Activated CD8-positive, alpha-beta T cell treated with anti-CD3 and anti-CD28 coated beads for 36 hours (primary cell): ENCODE results near the gene ANTXR1. TPM values are rescaled to one million over a fixed set of nuclear protein-coding genes. Genes with fewer than 3 reads are reported as not detected.

Experiments used
- ATAC-seq: fragments of 200-7000 bp; cut with Tn5 transposase; one replicate; pipeline ENCODE4 v1.10.0; 2021; ENCODE audit warnings: mild to moderate bottlenecking, moderate library complexity
- CTCF ChIA-PET: fragments of 350-600 bp; sonication (Branson Sonifier 250); formaldehyde crosslinking; loops from one replicate; lab custom pipeline; 2021; ENCODE audit warnings: antibody characterized with exemption; lab: Charles Lee
- POLR2A ChIA-PET: fragments of 350-600 bp; sonication (Branson Sonifier 250); formaldehyde crosslinking; loops from one replicate; lab custom pipeline; 2021; ENCODE audit warnings: antibody characterized with exemption; lab: Charles Lee
- DNase-seq: peaks from one replicate; pipeline ENCODE4 v3.0.0-alpha.2; 2020
- H3K27ac Mint-ChIP-seq: one replicate; pipeline ENCODE4 v1.8.0; 2021; ENCODE audit warnings: mild to moderate bottlenecking, mixed read lengths
- H3K27me3 Mint-ChIP-seq: one replicate; pipeline ENCODE4 v1.8.0; 2021; ENCODE audit warnings: mixed read lengths
- H3K36me3 Mint-ChIP-seq: one replicate; pipeline ENCODE4 v1.8.0; 2021; ENCODE audit warnings: low read depth, mixed read lengths
- H3K4me1 Mint-ChIP-seq: one replicate; pipeline ENCODE4 v1.8.0; 2021; ENCODE audit warnings: low read depth, mixed read lengths
- H3K4me3 Mint-ChIP-seq: one replicate; pipeline ENCODE4 v1.8.0; 2021; ENCODE audit warnings: mild to moderate bottlenecking, moderate library complexity, mixed read lengths
- H3K9me3 Mint-ChIP-seq: one replicate; pipeline ENCODE4 v1.8.0; 2021; ENCODE audit warnings: mixed read lengths
- CTCF ChIP-seq: fragments of 200-600 bp; IDR thresholded peaks from one replicate; pipeline ENCODE4 v1.8.0; 2022; ENCODE audit warnings: antibody characterized with exemption, mild to moderate bottlenecking
- intact Hi-C: fragments of 100-400 bp; cut with micrococcal nuclease; formaldehyde crosslinking; loops from one replicate; pipeline ENCODE4 v1.10.0; 2022
- total RNA-seq, 2 experiments: library from RNA; stranded (reverse); gene quantifications; one replicate each; pipeline ENCODE4 v1.2.3, GENCODE V29; 2021

Gene ANTXR1
- total RNA-seq, 2 experiments from 2014 or later, result 0.05 to 0.09 TPM

- H3K4me3 Mint-ChIP-seq, result no peak overlapping the region
- ATAC-seq, result no peak
- TF ChIP-seq CTCF, result no peak
- H3K4me1 Mint-ChIP-seq, result no peaks in the 10 kb centered on the region
- DNase-seq, result no peak
- H3K9me3 Mint-ChIP-seq, result no peaks in the 10 kb centered on the region
- ChIA-PET POLR2A (no interaction called here), CTCF (no interaction called here)
- no peaks in the 10 kb centered on the region for H3K36me3 Mint-ChIP-seq
- no peak overlapping the region for H3K27ac Mint-ChIP-seq
- H3K27me3 Mint-ChIP-seq, result peaks cover 4% of the 10 kb centered on the region
- intact Hi-C loops, result no loop called here
Measured at GRCh38 chr2:69114534-69114933, 101.6 kb downstream of the ANTXR1 start.

GRCh38 chr2:69116438-69116837, 103.5 kb downstream of the ANTXR1 start:
- ATAC-seq (no peak), DNase-seq (no peak)
- ChIA-PET CTCF (no interaction called here), POLR2A (no interaction called here)
- TF ChIP-seq CTCF, result no peak
- H3K36me3 Mint-ChIP-seq, result no peaks in the 10 kb centered on the region
- H3K27ac Mint-ChIP-seq, result no peak overlapping the region
- intact Hi-C loops, result no loop called here
- H3K4me1 Mint-ChIP-seq, result no peaks in the 10 kb centered on the region
- H3K4me3 Mint-ChIP-seq, result no peak overlapping the region
- H3K9me3 Mint-ChIP-seq, result no peaks in the 10 kb centered on the region
- no peaks in the 10 kb centered on the region for H3K27me3 Mint-ChIP-seq

DNA sequence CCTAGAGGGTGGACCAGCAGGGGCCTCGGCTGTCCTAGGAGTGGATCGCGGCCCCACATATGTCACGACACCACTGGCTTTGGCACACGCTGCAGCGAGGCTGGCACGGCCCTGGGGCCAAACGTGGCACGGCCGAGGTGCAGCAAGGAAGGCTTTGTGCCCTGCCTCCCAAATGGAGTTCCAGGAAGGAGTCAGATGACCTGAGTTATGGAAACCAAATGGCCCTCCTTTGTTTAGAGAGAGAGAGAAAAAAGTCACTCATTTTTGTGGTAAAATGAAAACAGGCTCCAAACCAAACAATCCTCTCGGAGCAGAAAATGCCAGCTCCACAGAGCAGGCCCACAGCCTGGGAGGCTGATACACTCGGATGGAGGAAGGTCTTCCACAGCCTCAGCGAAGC, 105.6 kb downstream of the ANTXR1 start:
- ATAC-seq (no peak), DNase-seq (no peak)
- Mint-ChIP-seq H3K36me3 (no peaks in the 10 kb centered on the region), H3K4me3 (no peak overlapping the region), H3K4me1 (no peaks in the 10 kb centered on the region), H3K27me3 (no peaks in the 10 kb centered on the region), H3K27ac (no peak overlapping the region), H3K9me3 (no peaks in the 10 kb centered on the region)
- no peak for TF ChIP-seq CTCF
- intact Hi-C loops, result no loop called here
- POLR2A ChIA-PET, result no interaction called here
- CTCF ChIA-PET, result no interaction called here

GRCh38 chr2:69119104-69119894, 106.3 kb downstream of the ANTXR1 start:
- no peaks in the 10 kb centered on the region for H3K27me3 Mint-ChIP-seq
- ATAC-seq, result no peak

More at GRCh38 chr2:69119104-69119894, 106.3 kb downstream of the ANTXR1 start:
- no peak for TF ChIP-seq CTCF
- DNase-seq, result no peak
- Mint-ChIP-seq H3K36me3 (no peaks in the 10 kb centered on the region), H3K27ac (no peak overlapping the region), H3K9me3 (no peaks in the 10 kb centered on the region), H3K4me1 (no peaks in the 10 kb centered on the region), H3K4me3 (no peak overlapping the region)
- CTCF ChIA-PET, result no interaction called here
- intact Hi-C loops, result no loop called here
- POLR2A ChIA-PET, result no interaction called here
